Measurements from ENCODE around the gene FGD3. TPM values are rescaled to one million over a fixed set of nuclear protein-coding genes. Genes with fewer than 3 reads are reported as not detected.

The FGD3 gene
- total and polyA plus RNA-seq, 9 of the 15 experiments (the other 6 are each of a cell fraction or from before 2014, with no cell fraction given): 0.07 to 1.3 (median 0.29) TPM

DNA sequence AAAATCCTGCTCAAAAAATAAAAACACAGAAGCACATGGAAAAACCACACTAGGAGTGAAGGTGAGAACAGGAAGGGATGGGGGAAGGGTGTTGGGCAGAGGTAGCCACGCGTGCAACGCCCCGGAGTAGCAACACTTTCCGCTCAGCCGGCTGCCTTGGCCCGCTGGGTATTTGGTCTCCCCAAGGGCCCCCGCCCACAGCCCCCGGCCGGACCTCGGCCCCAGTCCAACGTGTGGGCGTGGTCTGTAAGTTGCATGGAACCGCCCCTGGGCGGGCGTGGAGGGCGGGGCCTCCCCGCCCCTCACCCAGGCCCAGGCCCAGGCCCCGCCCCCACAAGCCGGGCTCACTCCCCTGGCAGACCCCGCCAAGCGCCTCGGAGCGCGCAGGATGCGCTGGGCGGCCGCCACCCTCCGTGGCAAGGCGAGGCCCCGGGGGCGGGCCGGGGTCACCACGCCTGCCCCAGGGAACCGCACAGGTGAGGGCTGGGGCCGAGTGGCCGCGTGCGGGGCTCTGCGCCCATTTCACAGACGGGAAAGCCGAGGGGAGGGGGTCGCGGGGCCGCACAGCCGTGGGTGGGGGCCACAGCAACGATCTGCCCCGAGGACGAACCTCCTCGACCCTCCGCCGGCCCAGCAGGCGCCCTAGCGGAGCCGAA, 111.2 kb downstream of the FGD3 start, which contains the start of gene SUSD3 (continued):
- TF ChIP-seq, protein P1, sequence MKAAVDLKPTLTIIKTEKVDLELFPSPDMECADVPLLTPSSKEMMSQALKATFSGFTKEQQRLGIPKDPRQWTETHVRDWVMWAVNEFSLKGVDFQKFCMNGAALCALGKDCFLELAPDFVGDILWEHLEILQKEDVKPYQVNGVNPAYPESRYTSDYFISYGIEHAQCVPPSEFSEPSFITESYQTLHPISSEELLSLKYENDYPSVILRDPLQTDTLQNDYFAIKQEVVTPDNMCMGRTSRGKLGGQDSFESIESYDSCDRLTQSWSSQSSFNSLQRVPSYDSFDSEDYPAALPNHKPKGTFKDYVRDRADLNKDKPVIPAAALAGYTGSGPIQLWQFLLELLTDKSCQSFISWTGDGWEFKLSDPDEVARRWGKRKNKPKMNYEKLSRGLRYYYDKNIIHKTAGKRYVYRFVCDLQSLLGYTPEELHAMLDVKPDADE (conservative IDR thresholded peaks at IDR 0.05; ENCODE audit: control insufficient read depth, low read depth, low read length): no peak
- TF ChIP-seq BRCA1 (IDR thresholded peaks at IDR 0.05) (no peak), BRCA1 (CRISPR knock-in tag; IDR thresholded peaks at IDR 0.05) (no peak), ARHGAP35 (IDR thresholded peaks at IDR 0.05; ENCODE audit: partially characterized antibody) (no peak), MCM2 (IDR thresholded peaks at IDR 0.05; ENCODE audit: low read depth) (no peak), SLC30A9 (CRISPR knock-in tag; IDR thresholded peaks at IDR 0.05) (no peak), RAD51 (IDR thresholded peaks at IDR 0.05; ENCODE audit: borderline replicate concordance, low read depth) (no peak), ZNF707 (CRISPR knock-in tag; conservative IDR thresholded peaks at IDR 0.05) (no peak), ARNT (IDR thresholded peaks at IDR 0.05) (no peak), ZFX (CRISPR knock-in tag; IDR thresholded peaks at IDR 0.05) (peak; percentile 51), HDAC2 (IDR thresholded peaks at IDR 0.05) (no peak), ZNF324 (CRISPR knock-in tag; IDR thresholded peaks at IDR 0.05) (no peak), ARID2 (IDR thresholded peaks at IDR 0.05) (no peak), ZC3H8 (IDR thresholded peaks at IDR 0.05) (no peak), CC2D1A (IDR thresholded peaks at IDR 0.05) (no peak), PHF8 (IDR thresholded peaks at IDR 0.05; ENCODE audit: borderline replicate concordance, low read length) (peak; percentile 43; the same call in 1 of the 2 replicates), NFE2L1 (tag; IDR thresholded peaks at IDR 0.05; ENCODE audit: borderline replicate concordance, low read depth) (no peak), ZNF766 (CRISPR knock-in tag; conservative IDR thresholded peaks at IDR 0.05) (no peak)
- TF ChIP-seq, protein P2, sequence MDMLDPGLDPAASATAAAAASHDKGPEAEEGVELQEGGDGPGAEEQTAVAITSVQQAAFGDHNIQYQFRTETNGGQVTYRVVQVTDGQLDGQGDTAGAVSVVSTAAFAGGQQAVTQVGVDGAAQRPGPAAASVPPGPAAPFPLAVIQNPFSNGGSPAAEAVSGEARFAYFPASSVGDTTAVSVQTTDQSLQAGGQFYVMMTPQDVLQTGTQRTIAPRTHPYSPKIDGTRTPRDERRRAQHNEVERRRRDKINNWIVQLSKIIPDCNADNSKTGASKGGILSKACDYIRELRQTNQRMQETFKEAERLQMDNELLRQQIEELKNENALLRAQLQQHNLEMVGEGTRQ (CRISPR knock-in tag; IDR thresholded peaks at IDR 0.05): no peak
- TF ChIP-seq, protein P3, sequence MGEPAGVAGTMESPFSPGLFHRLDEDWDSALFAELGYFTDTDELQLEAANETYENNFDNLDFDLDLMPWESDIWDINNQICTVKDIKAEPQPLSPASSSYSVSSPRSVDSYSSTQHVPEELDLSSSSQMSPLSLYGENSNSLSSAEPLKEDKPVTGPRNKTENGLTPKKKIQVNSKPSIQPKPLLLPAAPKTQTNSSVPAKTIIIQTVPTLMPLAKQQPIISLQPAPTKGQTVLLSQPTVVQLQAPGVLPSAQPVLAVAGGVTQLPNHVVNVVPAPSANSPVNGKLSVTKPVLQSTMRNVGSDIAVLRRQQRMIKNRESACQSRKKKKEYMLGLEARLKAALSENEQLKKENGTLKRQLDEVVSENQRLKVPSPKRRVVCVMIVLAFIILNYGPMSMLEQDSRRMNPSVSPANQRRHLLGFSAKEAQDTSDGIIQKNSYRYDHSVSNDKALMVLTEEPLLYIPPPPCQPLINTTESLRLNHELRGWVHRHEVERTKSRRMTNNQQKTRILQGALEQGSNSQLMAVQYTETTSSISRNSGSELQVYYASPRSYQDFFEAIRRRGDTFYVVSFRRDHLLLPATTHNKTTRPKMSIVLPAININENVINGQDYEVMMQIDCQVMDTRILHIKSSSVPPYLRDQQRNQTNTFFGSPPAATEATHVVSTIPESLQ (CRISPR knock-in tag; IDR thresholded peaks at IDR 0.05): no peak
- TF ChIP-seq, protein P4, sequence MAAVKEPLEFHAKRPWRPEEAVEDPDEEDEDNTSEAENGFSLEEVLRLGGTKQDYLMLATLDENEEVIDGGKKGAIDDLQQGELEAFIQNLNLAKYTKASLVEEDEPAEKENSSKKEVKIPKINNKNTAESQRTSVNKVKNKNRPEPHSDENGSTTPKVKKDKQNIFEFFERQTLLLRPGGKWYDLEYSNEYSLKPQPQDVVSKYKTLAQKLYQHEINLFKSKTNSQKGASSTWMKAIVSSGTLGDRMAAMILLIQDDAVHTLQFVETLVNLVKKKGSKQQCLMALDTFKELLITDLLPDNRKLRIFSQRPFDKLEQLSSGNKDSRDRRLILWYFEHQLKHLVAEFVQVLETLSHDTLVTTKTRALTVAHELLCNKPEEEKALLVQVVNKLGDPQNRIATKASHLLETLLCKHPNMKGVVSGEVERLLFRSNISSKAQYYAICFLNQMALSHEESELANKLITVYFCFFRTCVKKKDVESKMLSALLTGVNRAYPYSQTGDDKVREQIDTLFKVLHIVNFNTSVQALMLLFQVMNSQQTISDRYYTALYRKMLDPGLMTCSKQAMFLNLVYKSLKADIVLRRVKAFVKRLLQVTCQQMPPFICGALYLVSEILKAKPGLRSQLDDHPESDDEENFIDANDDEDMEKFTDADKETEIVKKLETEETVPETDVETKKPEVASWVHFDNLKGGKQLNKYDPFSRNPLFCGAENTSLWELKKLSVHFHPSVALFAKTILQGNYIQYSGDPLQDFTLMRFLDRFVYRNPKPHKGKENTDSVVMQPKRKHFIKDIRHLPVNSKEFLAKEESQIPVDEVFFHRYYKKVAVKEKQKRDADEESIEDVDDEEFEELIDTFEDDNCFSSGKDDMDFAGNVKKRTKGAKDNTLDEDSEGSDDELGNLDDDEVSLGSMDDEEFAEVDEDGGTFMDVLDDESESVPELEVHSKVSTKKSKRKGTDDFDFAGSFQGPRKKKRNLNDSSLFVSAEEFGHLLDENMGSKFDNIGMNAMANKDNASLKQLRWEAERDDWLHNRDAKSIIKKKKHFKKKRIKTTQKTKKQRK (IDR thresholded peaks at IDR 0.05; ENCODE audit: borderline replicate concordance, low read depth, low read length): no peak

Measured in K562 (cell line).